NCI-H1417 treated with DMSO at 0.1 percent for 48 hours (cell line): ENCODE results near the gene PPP2R2C.

Source experiments
- DNase-seq: peaks from one replicate; lab custom pipeline; 2025; lab: John Stamatoyannopoulos, UW

Gene PPP2R2C

DNA sequence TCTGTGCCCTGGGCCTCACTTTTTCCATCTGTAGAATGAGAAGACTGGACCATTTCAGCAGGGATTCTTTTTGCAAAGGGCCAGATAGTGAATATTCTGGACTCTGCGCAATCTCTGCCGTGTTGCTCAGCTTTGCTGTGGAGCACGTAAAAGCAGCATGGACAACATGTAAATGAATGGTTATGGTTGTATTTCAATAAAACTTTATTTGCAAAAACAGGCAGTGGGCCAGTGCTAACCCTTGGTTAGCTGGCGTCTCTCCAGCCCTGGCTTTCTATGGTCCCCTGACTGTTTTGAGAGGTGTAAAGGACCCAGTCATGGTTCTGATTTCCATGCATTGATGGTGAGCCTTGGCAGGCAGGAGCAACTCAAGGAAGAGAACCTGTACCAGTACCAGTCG lies 184.1 kb downstream of the PPP2R2C start:
- DNase-seq = no peak

DNA sequence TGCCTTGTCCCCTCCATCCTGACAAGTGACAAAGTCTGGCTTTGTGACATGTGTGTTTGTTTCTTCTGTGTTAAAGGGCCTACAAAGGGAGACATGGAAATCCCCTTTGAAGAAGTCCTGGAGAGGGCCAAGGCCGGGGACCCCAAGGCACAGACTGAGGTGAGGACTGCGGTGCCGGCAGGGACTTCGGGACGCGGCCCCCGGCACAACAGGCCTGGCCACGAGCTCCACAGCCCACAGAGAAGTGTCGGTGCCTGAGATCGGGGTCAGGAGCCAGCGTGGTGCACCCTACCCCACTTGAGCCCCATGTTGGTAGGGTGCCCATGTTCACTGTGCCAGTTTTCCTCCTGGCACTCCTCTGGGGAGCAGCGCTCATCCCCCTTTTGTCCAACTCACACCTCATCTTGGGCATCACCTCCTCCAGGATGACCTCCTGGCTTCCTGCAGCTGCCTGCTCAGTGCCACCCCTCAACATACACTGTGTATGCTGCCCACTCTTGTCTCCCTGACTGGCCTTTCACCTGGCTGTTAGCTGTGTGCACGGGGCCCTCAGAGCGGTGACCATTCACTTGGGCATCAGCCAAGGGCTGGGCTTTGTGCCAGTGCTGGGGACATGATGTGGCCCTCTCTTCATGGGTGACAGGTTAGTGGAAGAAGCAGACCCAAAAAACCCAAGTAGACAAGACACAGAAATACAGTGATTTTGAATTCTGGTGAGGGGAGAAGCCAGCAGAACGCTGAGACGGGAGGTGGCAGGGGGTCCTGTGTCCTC lies 185.2 kb downstream of the PPP2R2C start:
- no peak for DNase-seq

DNA sequence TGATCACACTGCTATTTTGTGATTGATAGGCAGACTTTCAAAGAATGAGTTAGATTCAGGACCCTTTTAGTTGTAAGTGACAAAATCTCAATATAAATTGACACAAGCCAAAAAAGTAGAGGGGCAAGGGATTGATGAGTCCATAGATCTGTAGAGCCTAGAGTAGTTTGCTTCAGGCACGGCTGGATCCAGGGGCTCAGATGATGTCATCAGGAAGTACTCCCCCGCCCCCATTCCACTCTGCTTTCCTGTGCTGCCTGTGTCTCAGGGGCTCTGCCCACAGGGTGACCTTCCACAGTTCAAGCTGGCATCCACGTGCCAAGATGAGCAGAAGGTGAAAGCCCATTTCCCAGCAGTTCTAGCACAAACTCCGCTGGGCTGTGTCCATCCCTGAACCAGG lies 189.1 kb downstream of the PPP2R2C start:
- DNase-seq = no peak

DNA sequence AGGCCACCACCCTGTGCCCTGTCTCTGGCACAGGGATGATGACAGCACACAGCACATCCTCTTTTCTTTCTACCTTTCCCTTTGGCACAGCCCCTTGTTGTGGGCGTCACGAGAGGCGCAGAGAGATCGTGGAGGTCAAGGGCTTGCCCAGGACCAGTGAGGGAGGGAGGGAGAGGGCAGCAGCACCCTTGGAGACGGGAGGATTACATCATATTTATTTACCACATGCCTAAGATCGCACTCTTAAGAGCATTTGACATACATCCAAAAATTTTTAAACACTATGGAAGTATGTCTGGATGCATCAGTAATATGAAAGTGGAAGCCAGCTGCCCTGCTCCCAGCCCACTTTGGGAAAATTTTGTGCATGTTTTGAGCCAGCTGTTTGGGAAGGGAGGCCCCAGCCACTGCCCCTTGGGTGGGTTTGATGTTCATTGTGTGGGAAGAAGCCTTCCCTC lies 190.1 kb downstream of the PPP2R2C start:
- no peak for DNase-seq

DNA sequence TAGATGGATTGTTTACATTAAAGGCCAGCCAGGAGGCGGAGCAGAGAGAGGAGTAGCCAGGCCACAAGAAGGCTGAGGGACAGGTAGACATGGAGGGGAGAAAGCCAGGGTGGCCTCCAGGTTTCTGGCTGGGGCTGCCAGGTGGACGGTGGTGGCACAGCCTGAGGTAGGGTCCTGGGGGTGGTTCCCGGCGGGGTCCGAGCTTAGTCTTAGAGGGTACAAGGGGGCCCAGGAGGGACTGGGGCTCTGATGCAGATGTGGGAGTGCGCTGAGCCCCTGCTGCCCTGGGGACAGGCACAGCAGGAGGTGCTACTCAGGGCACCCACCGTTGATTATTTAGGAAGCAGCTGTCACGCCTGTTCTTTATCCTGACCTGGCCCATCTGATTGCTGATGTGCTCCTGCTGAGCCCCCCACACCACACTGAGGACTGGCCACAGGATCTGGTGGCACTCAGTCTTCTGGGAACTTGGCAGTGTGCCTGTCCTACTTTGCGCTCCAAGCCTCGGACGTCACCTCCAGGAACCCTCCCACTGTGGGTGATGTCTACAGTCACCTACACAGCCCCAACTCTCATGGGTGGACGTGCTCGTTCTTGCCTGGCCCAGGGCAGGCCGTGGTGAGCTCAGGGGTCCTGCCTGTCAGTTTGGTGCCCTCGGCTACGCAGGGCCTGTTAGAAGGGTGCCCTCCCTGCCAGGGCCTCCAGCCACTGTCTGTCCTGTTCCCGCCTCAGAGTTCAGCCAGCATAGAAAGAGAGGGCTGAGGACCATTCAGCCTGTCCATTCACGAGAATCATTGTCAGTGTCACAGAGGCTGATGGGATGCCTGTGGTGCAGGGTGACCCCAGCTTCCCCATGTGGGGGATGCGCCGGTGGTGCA lies 190.7 kb downstream of the PPP2R2C start:
- DNase-seq = no peak

DNA sequence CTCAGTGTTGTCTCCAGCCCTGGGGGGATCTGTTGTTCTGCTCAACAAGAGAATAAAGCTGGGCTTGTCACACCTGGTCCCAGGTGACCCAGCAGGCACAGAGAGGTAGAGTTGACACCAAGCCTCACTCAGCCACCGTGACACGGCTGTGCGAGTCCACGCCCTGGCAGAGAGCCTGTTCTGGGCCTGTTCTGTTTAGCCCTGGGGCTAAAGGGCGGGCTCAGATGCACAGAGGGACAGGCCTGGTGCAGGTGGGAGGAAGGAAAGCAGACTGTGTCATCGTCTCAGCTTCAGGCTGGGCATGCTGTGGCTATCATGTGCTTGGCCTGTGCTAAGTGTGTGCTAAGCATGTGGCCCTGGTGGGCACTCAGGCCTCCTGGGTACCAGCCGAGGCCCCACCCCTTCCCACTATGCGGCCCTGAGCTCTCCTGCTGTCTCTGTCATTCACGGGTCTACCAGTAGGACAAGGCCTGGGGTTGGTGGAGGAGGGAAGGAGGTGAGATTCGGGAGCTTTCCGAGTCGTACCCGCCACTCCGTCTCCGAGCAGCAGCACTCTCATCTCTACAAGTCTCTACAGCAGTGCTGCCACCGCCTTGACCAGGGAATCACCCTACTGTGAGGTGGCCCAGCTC lies 191.9 kb downstream of the PPP2R2C start:
- DNase-seq = no peak

DNA sequence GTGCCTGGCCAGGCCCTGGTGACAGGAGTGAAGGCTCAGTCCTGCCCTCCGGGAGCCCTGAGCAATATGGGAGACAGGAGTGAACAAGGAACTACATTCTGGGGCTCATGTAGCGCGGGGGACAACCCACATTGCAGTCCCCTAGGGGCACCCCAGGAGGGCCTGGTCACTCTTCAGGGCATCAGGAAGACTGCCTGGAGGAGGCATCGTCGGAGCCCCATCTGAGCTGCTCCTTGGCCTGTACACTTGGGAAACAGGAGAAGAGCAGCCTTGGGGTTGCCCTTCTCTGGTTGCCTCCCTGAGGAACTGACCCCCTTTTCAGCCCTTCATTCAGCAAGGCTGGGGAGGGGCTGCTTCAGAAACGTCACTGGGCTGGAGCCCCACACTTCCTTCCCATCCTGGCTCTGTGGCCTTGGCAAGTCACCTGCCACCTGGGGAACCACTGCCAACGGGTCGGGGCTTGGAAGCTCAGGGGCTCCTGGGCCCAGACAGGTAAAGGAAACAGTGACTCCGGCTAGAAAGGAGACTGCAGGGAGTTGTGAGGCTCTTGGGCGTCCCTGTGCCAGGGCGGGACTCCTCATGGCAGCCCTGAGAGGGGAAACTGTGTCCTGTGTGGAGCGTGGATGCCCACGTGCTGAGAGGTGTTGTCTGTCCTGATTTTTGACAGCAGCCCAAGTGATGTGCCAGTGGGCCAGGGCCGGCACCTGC lies 192.7 kb downstream of the PPP2R2C start:
- DNase-seq = no peak

DNA sequence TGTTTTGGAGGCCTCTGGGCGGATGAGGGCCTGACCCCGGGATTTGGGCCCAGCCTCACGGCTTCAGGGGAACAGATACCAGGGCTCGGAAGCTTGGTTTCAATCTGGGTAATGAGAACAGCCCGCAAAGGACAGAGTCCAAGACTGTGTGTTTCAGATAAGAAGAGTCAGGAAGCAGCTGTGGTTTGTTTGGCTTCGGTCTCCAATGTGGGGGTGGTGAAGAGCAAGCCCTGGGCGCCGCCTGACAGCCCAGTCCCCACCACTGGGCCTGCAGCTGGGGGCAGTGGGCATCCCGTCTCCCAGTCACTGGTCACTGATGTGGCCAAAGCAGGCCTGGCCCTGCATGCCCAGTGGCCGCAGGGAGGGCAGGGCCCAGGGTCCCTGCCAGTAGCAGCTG lies 193.6 kb downstream of the PPP2R2C start:
- no peak for DNase-seq

DNA sequence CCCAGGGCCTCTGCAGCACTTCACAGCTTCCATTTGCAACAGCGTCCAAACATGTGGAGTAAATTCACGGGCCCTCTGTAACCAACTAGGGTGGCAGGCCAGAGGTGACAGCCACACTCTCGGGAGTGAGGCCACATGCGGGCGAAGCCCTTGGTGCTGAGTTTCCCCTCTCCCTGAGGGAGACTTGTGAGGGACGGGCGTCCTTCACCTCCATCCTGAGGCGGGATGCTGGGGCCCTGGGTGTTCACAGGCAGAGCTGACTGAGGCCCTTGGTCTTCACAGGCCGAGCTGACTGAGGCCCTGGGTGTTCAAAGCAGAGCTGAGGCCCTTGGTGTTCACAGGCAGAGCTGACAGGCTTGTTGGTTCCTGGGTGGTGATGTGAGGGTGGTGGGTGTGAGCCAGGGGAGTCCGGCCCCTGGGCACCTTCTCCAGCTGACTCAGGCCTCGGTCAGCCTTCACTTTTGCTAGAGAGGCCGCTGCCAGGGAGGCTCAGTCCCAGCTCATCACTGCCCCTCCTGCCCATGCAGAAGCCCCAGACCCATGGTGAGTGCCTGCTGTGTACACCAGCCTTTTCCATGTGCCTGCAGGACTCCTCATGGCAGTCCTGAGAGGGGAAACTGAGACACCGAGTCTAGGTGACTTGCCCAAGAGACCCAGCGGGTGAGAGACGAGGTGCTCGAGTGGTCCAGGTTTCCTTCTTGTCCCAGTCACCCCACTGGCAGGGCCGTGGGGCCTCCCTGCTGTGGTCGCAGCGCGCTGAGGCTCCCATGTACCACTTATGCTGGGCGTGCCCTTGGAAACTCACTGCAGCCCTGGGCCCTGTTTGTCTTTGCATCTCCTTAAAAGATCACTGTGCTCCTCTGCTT lies 194.2 kb downstream of the PPP2R2C start:
- no peak for DNase-seq

DNA sequence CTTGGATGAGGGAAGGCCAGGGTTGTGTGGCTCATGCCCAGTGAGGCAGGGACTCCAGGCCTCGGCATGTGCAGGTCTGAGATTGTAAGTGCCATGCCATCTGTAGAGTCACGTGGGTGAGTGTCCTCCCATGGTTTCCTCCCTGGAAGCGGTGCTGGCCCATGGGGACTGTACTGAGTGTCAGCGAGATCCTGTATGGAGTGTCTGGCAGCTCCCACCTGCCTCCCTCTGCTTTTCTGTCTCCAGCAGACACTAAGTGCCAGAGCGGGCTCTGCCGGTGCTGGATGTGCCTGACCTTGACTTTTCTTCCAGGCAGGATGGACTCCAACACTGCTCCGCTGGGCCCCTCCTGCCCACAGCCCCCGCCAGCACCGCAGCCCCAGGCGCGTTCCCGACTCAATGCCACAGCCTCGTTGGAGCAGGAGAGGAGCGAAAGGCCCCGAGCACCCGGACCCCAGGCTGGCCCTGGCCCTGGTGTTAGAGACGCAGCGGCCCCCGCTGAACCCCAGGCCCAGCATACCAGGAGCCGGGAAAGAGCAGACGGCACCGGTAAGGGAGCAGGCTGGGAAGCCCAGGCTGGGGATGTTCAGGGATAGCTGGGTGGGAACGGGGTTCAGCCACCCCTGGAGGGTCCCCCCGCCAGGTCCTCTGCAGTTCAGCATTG lies 195.1 kb downstream of the PPP2R2C start:
- DNase-seq = no peak

DNA sequence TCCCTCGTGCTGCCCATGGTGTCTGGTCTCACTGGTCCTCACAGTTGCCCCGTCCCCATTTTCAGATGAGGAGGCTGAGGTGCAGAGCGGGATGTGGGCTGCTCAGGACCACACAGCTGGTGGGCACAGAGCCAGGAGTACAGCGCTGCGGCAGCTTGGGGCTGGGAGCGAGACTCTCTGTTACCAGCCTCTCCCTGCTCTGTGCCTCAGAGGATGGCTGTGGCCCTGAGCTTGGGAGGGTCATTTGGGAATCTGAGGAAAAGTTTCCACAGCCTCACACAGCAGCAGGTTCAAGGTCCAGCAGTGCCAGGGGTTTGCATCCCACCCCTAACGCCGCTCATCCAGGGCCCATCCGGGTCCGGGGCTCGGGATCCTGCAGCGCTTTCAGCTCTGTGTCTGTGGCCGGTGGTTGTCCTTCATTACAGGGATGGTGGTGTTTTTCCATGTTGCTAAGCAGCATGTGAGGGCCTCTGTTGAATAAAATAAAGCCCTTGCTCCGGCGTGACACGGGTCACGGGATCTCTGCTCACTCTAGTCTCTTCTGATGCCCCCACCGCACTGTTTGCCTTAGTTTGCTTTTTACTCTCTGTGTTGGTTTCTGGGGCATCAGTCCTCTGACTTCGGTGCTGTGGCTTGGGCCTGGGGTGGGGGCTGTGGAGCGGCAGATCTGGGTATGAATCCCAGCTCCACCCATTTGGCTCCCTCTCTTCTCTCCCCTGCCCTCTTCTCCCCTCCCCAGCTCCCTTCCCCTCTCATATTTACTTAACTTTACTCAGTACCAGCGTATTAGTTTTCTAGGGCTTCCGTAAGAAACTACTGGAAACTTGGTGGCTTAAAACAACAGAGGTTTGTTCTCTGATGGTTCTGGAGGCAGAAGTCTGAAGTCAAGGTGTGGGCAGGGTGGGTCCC lies 196.3 kb downstream of the PPP2R2C start:
- DNase-seq = no peak

DNA sequence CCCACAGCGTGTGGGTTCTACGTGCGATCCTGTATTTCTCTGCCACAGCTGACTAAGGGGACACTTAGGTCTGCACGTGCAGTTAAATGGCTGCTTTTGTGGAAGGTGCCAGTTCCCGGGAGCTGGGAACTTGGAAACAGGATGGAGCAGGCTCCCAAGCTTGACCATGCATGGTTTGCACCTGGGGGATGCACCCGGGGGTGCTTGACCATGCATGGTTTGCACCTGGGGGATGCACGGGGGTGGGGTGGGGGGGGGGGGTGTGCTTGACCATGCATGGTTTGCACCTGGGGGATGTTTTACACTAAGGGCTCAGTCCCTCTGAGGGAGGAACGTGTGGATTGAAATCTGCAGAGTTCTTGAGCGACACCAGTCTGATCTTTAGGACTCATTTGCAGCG lies 197.1 kb downstream of the PPP2R2C start:
- no peak for DNase-seq

DNA sequence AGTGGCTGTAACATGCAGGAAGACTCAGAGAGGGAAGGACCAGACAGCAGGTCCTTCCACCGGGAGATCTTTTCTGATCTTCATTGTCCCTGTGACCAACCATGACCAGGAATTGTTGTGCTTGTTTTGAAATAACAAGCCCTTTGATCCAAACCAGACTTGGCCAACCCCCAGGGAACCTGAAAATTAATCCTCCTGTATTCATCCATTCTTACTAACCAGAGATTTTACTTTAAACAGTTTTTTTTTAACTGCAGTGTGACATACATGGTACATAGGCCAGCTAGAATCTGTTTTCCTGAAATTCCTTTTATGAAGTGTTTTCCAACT lies 198.8 kb downstream of the PPP2R2C start:
- no peak for DNase-seq

DNA sequence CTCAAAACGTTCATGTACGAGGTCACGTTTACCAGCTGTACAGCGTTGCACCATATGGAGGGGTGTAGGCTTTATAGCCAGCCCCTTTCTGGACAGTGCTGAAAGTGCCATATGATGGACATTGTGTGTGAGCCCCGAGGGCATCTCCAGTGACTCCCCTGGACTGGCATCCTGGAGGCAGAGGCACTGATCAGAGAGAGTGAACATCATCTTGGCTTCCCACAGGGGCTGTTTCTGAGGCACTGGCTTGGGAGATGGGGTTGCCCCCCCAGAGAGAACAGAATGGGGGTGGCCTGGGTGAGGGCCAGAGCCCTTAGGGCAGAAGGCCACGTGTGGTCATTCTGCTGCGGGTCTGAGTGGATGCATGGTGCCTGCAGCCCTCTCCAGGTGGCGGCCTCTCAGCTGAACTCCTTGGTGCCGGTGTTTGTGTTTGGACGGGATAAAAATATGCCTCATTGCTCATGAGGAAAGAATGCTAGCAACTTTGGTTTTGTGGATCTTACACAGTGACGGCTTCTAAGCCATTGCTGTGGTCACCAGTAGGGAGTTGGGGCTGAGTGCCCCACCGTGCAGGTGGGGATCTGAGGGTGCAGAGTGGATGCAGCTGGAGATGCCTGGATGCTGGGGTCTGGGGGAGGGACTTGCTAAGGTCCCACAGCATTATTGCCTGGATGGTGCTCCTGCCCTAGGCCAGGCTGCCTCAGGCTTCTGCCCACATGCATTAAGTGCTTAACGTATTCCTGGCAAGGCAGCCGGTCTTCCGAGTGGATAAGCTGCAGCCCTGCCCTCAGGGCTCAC lies 199.4 kb downstream of the PPP2R2C start:
- DNase-seq = no peak

DNA sequence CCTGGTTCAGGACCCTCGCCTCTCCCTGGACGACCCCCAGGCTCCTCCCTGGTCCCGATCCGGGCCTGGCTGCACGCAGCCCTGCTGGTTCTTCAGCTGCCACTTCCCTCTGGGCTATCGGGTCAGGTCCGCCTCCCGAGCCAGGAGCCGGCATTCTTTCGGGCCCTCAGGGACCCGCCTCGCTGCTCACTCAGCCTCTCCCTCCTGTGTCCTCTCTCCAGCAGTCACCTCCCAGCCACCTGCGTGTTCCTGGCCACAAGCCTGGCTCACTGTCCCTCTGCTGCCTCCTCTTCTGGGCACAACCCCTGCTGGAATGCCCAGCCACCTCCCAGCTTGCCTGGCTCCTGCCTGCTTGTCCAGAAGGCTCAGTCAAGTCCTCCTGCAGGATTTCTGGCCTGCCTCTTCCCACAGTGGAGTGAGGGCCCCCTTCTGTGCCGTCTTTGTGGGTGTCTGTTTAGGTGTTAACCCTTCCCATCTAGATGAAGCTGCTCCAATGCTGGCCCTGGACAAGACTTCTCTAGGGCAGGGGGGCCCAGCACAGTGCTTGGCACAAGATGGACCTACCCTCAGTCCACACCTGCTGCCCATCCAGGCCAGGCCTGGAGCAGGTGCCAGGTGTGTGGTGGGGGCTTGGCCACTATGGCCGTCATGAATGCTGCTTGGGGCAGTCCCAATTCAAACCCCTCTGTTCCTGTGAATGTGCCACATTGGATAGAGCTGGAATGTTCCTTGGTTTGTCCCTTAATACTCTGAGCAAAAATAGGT lies 200.5 kb downstream of the PPP2R2C start:
- no peak for DNase-seq

DNA sequence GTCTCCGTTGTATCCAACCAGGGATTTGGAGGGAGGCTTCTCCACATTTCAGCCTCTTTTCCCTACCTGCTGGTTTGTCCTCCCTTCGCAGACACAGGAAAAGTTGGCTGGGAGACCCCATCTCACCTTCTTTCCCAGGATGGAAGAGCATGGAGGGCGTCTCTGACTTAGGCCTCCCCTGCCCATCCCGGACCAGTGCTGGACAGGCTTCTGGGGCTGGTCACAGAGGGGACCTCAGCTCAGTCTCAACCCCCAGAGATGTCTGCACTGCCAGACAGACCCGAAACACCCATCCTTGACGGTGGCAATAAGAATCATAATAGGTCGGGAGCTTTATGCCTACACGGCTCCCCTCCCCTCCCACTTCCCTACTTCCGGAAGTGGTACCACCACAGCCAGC lies 201.2 kb downstream of the PPP2R2C start:
- DNase-seq = no peak

DNA sequence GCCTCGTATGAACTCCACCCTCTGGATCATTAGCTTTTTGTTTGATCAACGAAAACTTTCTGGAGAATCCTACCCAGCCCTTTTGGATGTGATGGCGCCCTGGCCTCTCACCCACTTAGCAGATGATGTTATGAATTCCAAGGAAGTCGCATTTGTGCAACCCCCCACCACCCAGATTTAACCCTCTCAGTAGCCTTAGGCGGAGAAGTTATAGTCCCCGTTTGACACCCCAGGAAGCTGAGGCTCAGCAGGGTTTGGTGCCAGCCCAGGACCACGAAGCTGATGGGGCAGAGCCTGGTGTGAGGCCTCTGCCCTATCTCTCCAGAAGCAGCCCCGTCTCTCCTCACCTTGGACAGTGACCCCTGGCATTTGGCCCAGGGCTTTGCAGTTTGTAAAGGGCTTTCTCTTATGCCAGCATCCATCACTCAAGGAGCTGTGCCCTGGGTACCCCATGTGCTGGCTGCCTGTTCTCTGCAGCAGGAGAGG lies 201.7 kb downstream of the PPP2R2C start:
- DNase-seq = no peak
